ENCODE data around the gene CXCL12.

The CXCL12 gene

DNA sequence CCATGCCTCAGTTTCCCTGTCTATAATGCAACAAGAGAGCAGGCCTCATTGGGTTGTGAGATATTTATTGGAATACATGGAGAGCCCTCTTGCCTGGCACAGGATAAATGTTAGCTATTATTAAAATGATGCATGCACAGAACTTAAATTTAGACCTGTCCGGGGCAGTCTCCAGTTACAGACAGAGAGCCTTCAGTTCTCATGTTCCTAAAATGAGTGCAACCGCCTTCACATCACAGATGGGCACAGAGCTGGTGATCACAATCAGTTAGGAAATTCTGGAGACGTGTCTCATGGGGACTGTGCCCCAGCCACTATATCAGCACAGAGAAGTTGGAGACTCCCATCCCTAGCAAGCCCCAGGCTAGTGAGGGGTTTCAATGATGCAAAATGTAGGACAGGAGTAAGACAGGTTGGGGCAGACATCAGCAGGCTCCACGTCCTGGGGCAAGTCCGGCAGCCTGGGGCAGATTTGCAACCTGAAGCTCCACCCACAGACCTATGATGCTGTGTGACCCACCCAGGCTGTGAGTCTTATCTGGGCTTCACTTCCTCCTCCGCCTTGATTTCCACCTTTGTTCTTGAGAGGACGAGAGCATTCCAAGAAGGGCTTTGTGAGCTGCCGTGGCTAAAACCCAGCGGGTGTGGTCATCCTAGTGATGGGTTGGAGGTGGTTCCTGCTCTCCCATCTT lies 49.4 kb downstream of the CXCL12 start:
- no peak for DNase-seq (ENCODE audit: extremely low read depth in 1 of 2, low read depth in 1 of 2)

DNA sequence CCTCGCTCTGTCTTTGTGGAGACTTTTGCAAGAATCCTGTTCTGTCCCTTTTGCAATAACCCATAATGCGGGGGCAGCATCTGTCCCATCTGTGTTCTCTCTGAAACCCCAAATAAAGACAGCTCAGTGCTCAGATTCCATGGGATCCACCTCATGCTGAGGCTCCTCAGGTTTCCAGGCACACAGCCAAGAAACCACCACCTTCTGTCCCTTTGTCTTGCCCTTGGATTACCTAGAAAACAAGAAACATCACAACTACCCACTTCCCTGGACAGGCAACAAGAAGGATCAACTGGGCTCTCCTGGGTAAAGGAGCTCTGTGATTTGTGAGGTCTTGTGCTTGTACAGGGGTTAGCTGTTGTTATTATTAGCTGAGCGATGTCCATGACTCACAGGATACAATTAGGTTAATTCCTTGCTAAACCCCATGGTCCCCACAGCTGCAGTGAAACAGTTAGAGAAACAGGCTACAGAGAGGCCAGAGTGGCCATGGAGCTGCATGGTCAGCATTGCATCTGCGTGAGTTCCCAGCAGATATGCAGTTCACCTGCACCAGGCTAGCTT lies 50.2 kb downstream of the CXCL12 start:
- DNase-seq (ENCODE audit: extremely low read depth in 1 of 2, low read depth in 1 of 2): no peak

DNA sequence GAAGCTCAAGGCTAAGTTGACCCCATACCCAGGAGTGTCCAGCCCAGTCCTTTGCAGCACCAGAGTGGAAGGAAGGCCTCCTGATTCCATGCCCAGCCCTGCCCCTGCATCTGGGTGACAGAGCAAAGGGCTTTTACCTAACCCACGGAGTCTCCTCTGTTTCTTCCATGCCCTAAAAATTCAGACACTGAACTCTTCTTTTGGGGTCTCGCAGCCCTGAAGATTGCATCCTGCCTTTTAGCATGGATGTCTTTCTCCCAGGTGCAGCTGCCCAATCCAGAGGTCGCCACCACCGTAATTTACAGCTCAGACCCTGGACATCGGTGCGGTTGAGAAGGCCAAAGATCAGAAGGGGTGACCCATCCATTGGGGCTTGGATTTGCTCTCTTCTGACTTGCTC lies 50.8 kb downstream of the CXCL12 start:
- DNase-seq (ENCODE audit: extremely low read depth in 1 of 2, low read depth in 1 of 2): no peak

DNA sequence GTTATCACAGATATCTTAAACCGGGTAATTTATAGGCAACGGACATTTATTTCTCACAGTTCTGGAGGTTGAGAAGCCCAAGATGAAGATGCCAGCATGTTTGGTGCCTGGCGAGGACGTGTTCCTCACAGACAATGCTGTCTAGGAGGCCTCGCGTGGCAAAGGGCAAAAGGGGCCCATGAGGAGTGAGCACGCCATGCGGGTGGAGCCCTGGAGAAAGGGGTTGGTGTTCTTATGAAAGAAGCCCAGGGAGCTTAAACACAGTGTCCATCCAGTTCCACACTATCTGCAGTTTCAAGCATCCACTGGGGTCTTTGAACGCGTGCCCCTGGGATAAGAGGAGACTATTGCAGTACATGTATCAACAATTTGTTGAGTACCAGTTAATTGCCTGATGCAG lies 51.4 kb downstream of the CXCL12 start:
- DNase-seq (ENCODE audit: extremely low read depth in 1 of 2, low read depth in 1 of 2): no peak

DNA sequence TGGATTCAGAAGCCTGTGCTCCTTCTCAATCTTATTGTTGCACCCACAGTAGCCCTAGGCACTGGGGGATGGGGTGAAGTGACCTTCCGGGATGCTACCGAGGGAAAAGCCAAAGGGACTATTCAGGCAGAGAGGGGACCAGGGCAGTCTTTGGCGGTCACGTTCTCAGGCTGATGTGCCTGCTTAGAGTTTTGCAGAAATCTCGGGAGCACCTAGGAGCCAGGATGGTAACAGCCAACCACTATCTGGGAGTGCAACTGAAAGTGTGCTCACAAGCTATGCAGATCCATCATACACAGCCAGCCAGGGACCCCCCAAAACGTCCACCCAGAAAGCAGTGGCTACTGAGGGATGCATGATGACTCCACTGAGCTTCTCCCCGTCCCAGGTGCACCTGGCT lies 52.4 kb downstream of the CXCL12 start:
- no peak for DNase-seq (ENCODE audit: extremely low read depth in 1 of 2, low read depth in 1 of 2)

DNA sequence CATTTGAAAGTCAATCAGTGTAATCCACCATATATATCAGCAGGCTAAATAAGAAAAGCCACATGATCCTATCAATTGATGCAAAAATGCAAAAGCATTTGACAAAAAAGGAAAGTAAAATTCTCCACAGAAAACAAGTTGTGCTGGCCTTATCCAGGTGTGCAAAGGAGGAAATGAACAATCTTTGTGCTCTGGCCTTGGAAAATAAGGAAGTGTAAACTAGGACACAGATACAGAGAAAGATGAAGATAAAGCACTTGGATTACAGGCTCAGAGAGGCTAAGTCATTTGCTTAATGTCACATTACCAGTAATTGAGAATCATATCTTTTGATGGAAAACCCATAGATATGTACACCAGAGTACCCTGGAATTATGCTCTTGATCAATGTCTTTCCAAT lies 54.5 kb downstream of the CXCL12 start:
- no peak for DNase-seq (ENCODE audit: extremely low read depth in 1 of 2, low read depth in 1 of 2)

DNA sequence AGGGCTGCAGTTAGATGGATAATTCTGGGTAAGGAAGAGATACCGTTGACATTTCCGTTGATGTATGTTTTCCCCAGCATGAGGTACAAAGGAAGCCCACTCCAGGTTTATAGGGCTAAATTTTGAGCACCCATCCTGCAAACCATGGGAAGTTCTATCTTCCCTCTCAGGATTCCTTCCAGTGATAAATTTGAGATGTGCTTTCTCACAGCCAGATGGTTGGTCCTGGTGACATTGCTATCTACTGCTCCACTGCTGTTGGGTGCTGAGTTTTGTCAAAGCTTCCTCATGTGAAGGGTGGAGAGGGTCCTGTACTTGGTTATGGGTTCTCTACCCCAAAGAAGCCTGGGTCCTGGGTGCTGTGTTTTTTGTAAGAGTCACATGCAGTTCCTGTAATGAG lies 57.4 kb downstream of the CXCL12 start:
- no peak for DNase-seq (ENCODE audit: extremely low read depth in 1 of 2, low read depth in 1 of 2)
